Tibial nerve (tissue), 4 donors: ENCODE results near the gene MARCKSL1. TPM values are rescaled to one million over a fixed set of nuclear protein-coding genes. Genes with fewer than 3 reads are reported as not detected.
"Not testable (repeated sequence)": the region's sequence is repeated elsewhere in the genome, so short reads cannot be mapped to it uniquely, and the experiment has no call there.

Experiments
- DNase-seq, 2 donors: peaks; one replicate each; pipeline ENCODE4 v3.0.0-alpha.2; 2019; ENCODE audit warnings: low spot score in 2 of 2
- H3K27ac ChIP-seq, 4 donors: fragments of 200-600 bp; sonication (generic) in 3 of 4; one replicate each; pipeline ENCODE4 v1.5.1; 2017 to 2019; ENCODE audit warnings: mild to moderate bottlenecking in 1 of 4
- H3K27me3 ChIP-seq, 2 donors: fragments of 200-600 bp; sonication (generic) in 1 of 2; one replicate each; pipeline versions ENCODE4 v1.5.1 to v1.6.0; 2017 to 2019
- H3K36me3 ChIP-seq, 3 donors: fragments of 200-600 bp; sonication (generic); one replicate each; pipeline ENCODE4 v1.5.1; 2018 to 2019
- H3K4me1 ChIP-seq, 4 donors: fragments of 200-600 bp; sonication (generic) in 3 of 4; one replicate each; pipeline ENCODE4 v1.5.1; 2017 to 2019
- H3K4me3 ChIP-seq, 4 donors: fragments of 200-600 bp; sonication (generic) in 3 of 4; one replicate each; pipeline ENCODE4 v1.5.1; 2017 to 2019; ENCODE audit warnings: mild to moderate bottlenecking in 1 of 4, moderate library complexity in 1 of 4
- H3K9me3 ChIP-seq, 4 donors: fragments of 200-600 bp; sonication (generic) in 3 of 4; one replicate each; pipeline ENCODE4 v1.5.1; 2017 to 2019
- CTCF ChIP-seq, 5 experiments: fragments of 200-600 bp in 3 of 5; fragments of 450-650 bp in 2 of 5; sonication (generic) in 3 of 5; IDR thresholded peaks; one replicate each; pipeline ENCODE4 v1.5.1; 2016 to 2019; ENCODE audit warnings: antibody characterized with exemption in 5 of 5, mild to moderate bottlenecking in 3 of 5, moderate library complexity in 2 of 5
- EP300 ChIP-seq, 2 donors: sonication (generic); formaldehyde crosslinking; IDR thresholded peaks; one replicate each; pipeline ENCODE4 v1.6.1; 2017; ENCODE audit warnings: antibody characterized with exemption in 2 of 2, mild to moderate bottlenecking in 1 of 2
- POLR2A ChIP-seq, 2 donors: fragments of 450-650 bp; IDR thresholded peaks; one replicate each; pipeline ENCODE4 v1.6.1; 2017; ENCODE audit warnings: antibody characterized with exemption in 2 of 2, mild to moderate bottlenecking in 2 of 2, moderate library complexity in 2 of 2
- WGBS, 2 donors: methylation state at CpG; one replicate each; pipeline ENCODE4 v1.1.5; 2018; 5-methylcytosine and 5-hydroxymethylcytosine counted together
- total RNA-seq, 4 donors: library from RNA; depleted of rRNA; stranded (reverse); fragments of >200 nt; gene quantifications; one replicate each; pipeline ENCODE4 v1.1.0, GENCODE V29; 2016

MARCKSL1 gene
- total RNA-seq, 4 donors from 2014 or later, result 42.4 to 61.2 (median 45.0) TPM

GRCh38 chr1:32357614-32358013 lies 21.6 kb upstream of the MARCKSL1 start:
- TF ChIP-seq POLR2A (IDR thresholded peaks at IDR 0.05) (no peak), EP300 (IDR thresholded peaks at IDR 0.05) (no peak), CTCF (IDR thresholded peaks at IDR 0.05) (no peak)
- 44 to 57% methylated on average over 6 of the region's 6 CpGs for WGBS, 2 donors
- Histone ChIP-seq H3K4me1 (peaks cover 0 to 43% (median 26%) of the 10 kb centered on the region in 4 donors), H3K27me3 (no peaks in the 10 kb centered on the region), H3K4me3 (no peak overlapping the region), H3K36me3 (peaks cover 0 to 9% (median 0%) of the 10 kb centered on the region in 3 donors), H3K9me3 (no peaks in the 10 kb centered on the region), H3K27ac (peak overlapping the region in 1 of 4 donors; percentile 8)
- DNase-seq, result no peak

- H3K36me3 ChIP-seq, result peaks cover 0 to 9% (median 0%) of the 10 kb centered on the region in 3 donors
- peaks cover 0 to 39% (median 22%) of the 10 kb centered on the region in 4 donors for H3K4me1 ChIP-seq
- H3K27ac ChIP-seq, result no peak overlapping the region
- 87 to 100% methylated on average over 1 of the region's 1 CpG for WGBS, 2 donors
- no peaks in the 10 kb centered on the region for H3K9me3 ChIP-seq
- TF ChIP-seq CTCF (IDR thresholded peaks at IDR 0.05), result no peak
- TF ChIP-seq EP300 (IDR thresholded peaks at IDR 0.05), result no peak
- no peak for TF ChIP-seq POLR2A (IDR thresholded peaks at IDR 0.05)
- no peak overlapping the region for H3K4me3 ChIP-seq
- no peak for DNase-seq
- H3K27me3 ChIP-seq, result no peaks in the 10 kb centered on the region
Measured at GRCh38 chr1:32356478-32356877, 20.4 kb upstream of the MARCKSL1 start.

GRCh38 chr1:32355778-32356177 lies 19.7 kb upstream of the MARCKSL1 start:
- Histone ChIP-seq H3K27ac (peak overlapping the region in 1 of 4 donors; percentile 97), H3K4me1 (peaks cover 0 to 38% (median 21%) of the 10 kb centered on the region in 4 donors)
- H3K9me3 ChIP-seq, H3K36me3 ChIP-seq, H3K27me3 ChIP-seq, DNase-seq, H3K4me3 ChIP-seq: not testable (repeated sequence)
- 90 to 94% methylated on average over 6 of the region's 6 CpGs for WGBS, 2 donors

GRCh38 chr1:32353886-32354570 lies 18.0 kb upstream of the MARCKSL1 start:
- H3K27ac ChIP-seq, result peak overlapping the region; percentile 4 to 97 (median 95)
- H3K4me1 ChIP-seq, result peaks cover 0 to 52% (median 26%) of the 10 kb centered on the region in 4 donors
- peaks cover 0 to 9% (median 0%) of the 10 kb centered on the region in 3 donors for H3K36me3 ChIP-seq
- 16 to 17% methylated on average over 2 of the region's 2 CpGs for WGBS, 2 donors
- TF ChIP-seq POLR2A (IDR thresholded peaks at IDR 0.05) (no peak), EP300 (IDR thresholded peaks at IDR 0.05) (peak in 1 of 2 donors; percentile 53), CTCF (IDR thresholded peaks at IDR 0.05) (no peak)
- no peak overlapping the region for H3K4me3 ChIP-seq
- no peaks in the 10 kb centered on the region for H3K27me3 ChIP-seq
- no peak for DNase-seq
- no peaks in the 10 kb centered on the region for H3K9me3 ChIP-seq

GRCh38 chr1:32353431-32353830 lies 17.4 kb upstream of the MARCKSL1 start:
- Histone ChIP-seq H3K27ac (peak overlapping the region; percentile 4 to 97 (median 95)), H3K4me3 (no peak overlapping the region), H3K27me3 (no peaks in the 10 kb centered on the region), H3K36me3 (peaks cover 0 to 9% (median 0%) of the 10 kb centered on the region in 3 donors), H3K4me1 (peaks cover 0 to 56% (median 26%) of the 10 kb centered on the region in 4 donors), H3K9me3 (no peaks in the 10 kb centered on the region)
- TF ChIP-seq CTCF (IDR thresholded peaks at IDR 0.05), result no peak
- no peak for TF ChIP-seq POLR2A (IDR thresholded peaks at IDR 0.05)
- TF ChIP-seq EP300 (IDR thresholded peaks at IDR 0.05), result no peak
- 38 to 43% methylated on average over 2 of the region's 2 CpGs for WGBS, 2 donors
- no peak for DNase-seq
